ENCODE data around the gene IGSF21. TPM values are rescaled to one million over a fixed set of nuclear protein-coding genes. Genes with fewer than 3 reads are reported as not detected.
"Not testable (repeated sequence)": the region's sequence is repeated elsewhere in the genome, so short reads cannot be mapped to it uniquely, and the experiment has no call there.

The IGSF21 gene
- total RNA-seq, 1 donor from 2014 or later, result 0.81 TPM

DNA sequence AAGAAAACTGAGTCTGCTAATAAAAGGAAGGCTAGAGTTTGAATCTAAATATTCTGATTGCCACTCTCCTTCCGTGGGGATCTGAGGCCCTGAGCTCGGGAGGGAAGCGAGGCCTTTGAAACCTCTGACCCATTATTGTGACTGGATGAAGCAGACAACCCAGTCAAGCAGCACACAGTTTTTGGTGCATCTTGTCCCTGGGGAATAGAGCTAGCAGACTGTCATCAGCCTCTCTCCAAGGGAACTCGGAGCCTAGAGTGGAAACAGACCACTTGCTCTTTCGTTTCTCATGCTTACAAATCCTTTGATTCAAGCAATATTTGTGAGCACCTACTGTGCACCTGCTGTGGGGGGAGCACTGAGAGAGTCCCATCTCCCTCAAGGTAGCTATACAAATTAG lies 240.0 kb downstream of the IGSF21 start:
- DNase-seq (ENCODE audit: low spot score), result no peak
- ATAC-seq, result no peak

DNA sequence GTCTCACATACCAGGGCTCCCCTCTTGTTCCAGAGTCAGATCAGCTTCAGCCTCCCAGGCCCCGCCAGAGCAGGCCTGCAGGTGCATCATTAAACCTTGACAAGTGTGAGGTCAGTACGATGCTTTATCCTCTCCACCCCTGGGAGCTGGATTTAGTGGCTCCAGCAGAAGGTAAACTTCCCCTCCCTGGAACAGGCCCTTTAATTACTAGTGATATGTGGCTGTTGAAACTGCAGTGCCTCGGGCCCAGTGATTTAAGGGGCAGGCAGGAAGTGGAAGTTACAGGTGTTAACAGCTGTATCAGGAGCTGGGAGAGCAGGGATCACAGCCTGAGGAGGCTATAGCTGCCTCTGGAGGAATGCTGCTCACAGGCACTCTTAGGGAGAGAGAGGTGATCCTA lies 240.8 kb downstream of the IGSF21 start:
- no peak for DNase-seq (ENCODE audit: low spot score)
- ATAC-seq, result no peak

DNA sequence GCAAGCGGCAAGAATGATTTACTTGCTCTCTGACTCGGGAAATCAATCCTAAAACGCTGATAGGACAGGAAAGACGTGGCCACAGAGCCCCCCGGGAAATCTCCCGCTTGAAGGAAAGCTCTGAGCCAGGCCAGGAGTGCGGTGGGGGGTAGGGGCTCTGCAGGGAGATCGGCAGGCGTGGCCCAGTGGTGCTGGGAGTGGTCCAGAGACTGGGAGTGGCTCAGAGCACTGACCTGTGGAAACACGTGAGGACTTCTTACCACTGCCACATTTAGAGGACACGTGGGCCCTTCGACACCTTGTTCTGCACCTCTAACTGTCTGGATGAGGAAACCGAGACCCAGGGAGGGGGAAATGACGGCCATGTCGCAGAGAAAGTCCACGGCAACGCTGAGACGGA lies 243.1 kb downstream of the IGSF21 start:
- no peak for DNase-seq (ENCODE audit: low spot score)

DNA sequence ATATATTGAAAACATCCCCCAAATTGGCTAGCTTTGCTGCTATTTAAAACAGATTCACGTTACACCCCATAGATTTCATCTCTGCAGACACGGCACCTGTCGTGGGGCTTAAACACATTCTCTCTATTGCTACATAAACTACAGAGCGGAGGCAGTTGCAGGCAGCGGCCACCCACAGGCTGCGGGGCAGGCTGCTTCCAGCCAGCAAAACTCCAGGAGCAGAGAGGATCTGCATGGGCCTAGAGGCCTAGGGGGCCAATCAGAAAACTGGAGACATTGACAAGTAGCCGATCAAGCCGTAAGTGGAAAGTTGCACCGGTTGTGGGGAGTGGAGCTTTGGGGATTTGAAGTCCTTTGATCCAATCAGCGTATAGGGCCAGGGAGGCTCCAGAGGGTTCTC lies 244.1 kb downstream of the IGSF21 start:
- no peak for ATAC-seq
- DNase-seq (ENCODE audit: low spot score), result no peak

More for the DNA sequence above, 243.1 kb downstream of the IGSF21 start:
- ATAC-seq, result no peak

DNA sequence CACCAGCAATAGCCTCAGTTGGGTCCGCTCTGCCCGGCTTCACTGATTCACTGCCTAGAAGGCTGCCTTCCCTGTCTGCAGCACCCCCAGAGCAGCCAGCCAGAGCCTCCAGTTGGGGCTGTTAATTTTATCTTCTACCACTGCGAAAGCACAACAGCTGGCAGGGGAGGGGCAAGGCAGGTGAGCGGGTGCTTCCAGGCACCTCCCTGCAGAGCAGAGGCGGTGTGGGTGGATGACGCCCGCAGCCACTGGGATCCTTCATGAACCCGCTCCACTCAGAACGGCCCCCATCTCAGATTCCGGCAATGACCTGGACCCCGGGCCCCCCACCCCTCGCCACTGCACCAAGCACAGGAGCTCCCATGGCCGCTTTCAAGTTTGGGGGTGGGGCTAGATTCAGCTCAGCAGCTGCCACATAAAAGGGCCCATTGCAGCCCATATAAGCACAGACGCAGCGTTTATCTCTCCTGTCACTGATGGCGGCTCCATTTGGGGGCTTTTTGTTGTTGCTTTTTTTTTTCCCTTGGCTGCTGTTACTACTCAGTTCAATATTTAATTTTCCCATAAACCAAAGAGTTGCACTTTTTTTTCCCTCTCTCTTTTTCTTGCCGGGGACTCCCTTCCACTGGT lies 245.2 kb downstream of the IGSF21 start:
- no peak for ATAC-seq
- DNase-seq (ENCODE audit: low spot score), result no peak

DNA sequence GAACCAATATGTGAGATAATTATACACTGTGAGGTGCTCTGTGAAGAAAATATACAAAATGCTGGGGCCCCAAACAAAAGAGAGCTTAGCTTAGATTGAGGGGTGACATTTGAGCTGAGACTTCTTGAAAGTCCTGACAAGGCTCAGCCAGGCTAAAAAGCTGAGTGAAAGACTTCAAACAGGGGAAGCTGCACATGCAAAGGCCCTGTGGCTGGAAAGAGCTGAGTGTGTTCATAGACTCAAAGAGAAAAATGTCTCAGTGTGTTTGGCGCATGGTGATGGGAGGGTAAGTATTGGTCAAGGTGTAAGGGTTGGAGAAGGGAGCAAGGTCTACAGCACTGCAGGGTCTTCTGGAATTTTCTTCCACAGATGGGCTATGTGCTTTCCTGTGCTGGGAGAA lies 245.9 kb downstream of the IGSF21 start:
- no peak for ATAC-seq
- no peak for DNase-seq (ENCODE audit: low spot score)

DNA sequence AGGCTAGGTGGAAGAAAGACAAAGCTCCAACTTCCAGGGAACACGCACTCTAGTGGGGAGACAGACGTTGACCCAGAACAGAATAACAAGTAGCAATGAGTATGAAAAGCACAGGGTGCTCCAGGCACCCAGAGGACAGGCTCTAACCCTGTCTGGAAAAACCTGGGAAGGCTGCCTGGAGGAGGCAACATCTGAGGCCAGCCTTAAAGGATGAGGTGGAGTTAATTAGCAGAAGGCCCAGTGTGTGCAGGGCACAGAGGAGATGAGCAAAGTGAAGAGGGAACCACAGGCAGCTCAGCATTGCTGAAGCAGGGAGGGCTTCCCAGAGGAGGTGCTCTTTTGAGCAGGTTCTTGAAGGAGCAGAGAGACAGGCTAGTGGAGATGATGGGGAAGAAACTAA lies 246.4 kb downstream of the IGSF21 start:
- DNase-seq (ENCODE audit: low spot score) (no peak), ATAC-seq (no peak)

DNA sequence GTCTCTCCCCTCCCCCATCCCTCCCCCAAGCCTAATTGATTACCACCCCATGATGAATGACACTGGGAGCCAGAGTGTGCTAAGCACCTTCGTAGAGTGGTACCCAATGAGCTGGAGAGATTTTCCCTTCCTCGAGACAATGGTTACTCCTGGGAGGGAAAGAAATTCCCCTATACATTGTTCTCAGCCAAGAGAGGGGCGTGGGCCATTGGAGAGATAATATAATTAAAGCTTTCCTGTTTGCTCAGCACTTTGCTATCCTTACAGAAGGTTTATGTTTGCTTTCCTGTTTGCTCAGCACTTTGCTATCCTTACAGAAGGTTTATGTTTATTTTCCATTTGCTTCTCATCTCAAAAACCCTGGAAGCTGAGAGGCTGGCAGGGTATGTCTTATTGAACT lies 247.0 kb downstream of the IGSF21 start:
- ATAC-seq (no peak), DNase-seq (ENCODE audit: low spot score) (no peak)

DNA sequence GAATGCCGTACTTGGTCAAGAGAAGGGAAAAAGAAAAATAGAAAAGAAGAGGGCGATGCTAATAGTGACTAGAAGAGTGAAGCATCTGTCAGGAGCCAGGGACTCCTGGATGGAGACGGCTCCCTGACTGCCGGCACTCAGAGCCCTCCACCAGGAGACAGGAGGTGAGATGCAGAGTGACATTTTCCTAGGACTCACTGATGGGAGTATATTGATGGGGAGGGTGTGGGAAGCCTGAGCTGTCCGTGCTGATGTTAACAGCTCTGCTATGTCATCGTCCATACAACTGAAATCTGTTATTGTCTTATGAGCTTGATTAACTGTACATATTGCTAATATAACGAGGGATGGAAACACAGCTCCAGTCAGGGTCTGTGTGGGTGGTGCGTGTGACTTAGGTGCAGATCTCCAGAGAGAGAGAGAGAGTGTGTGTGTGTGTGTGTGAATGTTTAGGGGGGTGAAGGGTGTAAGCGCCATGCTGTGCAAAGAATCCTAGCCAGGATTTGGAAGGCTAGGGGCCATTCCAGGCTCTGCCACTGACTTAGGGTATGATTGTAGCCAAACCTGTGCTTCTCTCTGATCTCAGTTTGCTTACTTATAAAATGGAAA lies 250.1 kb downstream of the IGSF21 start:
- ATAC-seq (no peak), DNase-seq (ENCODE audit: low spot score) (no peak)

DNA sequence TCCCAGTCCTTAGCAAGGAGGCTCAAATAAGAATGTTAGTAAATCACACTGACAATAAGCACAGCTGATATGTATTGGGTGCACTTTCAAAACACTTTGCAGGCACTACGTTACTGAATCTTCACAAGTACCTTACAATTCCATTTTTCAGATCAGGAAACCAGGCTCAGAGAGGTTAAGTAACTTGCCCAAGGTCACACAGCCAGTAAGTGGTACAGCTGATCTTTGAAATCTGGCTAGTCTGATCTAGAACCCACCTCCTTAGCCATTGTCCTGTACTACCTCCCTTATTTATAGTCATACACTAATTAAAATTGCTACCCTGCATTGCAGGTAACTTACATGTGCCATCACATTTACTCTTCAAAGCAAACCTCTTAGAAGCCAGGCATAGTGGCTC lies 251.0 kb downstream of the IGSF21 start:
- no peak for DNase-seq (ENCODE audit: low spot score)
- no peak for ATAC-seq

DNA sequence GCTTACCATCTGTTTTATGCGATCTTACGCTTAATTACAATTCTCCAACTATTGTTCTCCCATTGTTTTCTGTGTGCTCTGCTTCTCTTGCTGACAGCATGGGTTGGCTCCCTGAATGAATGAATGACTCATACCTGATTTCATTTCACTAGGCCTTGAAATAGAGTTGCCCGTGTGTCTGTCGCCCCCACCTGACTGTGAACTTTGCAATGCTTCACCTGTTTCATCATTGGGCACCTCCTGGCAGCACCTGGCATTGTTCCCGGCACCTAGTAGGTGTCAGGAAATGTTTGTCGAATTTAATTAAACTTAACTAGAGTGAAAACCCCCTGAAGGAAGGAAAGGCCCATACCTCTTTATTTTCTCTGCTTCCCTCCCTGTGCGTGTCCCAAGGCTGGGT lies 252.7 kb downstream of the IGSF21 start:
- DNase-seq (ENCODE audit: low spot score) (no peak), ATAC-seq (no peak)

DNA sequence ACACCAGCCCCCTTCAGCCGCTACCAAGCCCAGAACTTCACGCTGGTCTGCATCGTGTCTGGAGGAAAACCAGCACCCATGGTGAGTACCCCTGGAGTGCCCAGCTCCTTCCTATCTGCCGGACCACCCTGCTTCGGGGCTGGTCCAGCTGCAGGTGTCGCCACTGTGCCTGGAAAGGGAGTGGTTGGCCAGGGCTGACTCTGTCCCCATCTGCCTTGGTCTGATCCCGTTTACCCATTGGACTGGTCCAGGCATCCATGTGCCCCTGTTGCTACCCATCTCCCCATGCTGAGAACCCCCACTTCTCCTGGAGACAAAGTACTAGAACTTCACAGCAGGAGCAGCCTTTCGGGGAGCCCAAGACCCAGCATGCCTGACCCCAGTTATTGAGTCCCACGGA lies 254.6 kb downstream of the IGSF21 start:
- DNase-seq (ENCODE audit: low spot score) (no peak), ATAC-seq (no peak)

DNA sequence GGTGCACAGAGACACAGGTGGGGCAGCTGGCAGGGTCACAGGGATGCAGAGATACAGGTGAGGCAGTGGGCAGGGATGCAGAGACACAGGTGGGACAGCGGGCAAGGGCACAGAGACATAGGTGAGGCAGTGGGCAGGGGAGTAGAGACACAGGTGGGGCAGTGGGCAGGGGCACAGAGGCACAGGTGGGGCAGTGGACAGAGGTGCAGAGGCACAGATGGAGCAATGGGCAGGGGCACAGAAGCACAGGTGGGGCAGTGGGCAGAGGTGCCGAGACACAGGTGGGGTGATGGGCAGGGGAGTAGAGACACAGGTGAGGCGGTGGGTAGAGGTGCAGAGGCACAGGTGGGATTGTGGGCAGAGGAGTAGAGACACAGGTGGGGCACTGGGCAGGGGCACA lies 255.8 kb downstream of the IGSF21 start:
- DNase-seq (ENCODE audit: low spot score), result no peak
- ATAC-seq, result no peak

DNA sequence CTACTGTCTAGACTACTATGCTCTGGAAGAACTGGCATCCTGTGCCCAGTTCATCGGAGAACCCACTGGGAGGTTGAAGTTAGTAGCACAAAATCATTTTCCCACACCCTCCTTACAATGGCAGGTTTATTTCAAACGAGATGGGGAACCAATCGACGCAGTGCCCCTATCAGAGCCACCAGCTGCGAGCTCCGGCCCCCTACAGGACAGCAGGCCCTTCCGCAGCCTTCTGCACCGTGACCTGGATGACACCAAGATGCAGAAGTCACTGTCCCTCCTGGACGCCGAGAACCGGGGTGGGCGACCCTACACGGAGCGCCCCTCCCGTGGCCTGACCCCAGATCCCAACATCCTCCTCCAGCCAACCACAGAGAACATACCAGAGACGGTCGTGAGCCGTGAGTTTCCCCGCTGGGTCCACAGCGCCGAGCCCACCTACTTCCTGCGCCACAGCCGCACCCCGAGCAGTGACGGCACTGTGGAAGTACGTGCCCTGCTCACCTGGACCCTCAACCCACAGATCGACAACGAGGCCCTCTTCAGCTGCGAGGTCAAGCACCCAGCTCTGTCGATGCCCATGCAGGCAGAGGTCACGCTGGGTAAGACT lies 257.6 kb downstream of the IGSF21 start:
- DNase-seq (ENCODE audit: low spot score) (no peak), ATAC-seq (no peak)

DNA sequence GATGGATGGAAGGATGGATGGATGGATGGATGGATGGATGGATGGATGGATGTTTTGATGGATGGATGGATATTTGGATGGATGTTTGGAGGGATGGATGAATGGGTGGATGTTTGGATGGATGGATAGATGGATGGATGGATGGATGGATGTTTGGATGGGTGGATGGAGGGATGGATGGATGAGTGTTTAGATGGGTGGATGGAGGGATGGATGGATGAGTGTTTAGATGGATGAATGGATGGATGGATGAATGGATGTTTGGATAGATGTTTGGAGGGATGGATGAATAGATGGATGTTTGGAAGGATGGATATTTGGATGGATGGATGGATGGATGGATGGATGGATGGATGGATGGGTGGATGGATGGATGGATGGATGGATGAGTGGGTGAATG lies 264.9 kb downstream of the IGSF21 start:
- DNase-seq (ENCODE audit: low spot score); ATAC-seq: not testable (repeated sequence)

DNA sequence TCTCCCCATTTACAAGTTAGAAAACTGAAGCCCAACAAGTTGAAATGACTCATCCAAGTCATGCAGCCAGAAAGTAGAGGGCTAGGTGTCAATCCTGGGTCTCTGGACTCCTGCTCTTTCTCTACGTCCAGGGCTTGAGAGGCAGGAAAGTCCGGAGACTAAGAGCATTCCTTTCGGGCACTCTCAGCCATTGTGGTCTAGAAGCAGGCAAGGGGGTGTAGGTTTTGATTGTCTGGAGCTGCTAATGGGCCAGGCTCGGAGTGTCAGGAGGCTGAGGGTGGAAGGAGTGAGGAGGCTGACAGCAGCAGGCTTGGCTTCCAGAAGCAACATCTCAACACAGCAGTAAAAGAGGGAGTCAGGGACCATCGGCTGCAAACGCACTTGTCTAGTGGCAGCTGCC lies 265.6 kb downstream of the IGSF21 start:
- no peak for DNase-seq (ENCODE audit: low spot score)

DNA sequence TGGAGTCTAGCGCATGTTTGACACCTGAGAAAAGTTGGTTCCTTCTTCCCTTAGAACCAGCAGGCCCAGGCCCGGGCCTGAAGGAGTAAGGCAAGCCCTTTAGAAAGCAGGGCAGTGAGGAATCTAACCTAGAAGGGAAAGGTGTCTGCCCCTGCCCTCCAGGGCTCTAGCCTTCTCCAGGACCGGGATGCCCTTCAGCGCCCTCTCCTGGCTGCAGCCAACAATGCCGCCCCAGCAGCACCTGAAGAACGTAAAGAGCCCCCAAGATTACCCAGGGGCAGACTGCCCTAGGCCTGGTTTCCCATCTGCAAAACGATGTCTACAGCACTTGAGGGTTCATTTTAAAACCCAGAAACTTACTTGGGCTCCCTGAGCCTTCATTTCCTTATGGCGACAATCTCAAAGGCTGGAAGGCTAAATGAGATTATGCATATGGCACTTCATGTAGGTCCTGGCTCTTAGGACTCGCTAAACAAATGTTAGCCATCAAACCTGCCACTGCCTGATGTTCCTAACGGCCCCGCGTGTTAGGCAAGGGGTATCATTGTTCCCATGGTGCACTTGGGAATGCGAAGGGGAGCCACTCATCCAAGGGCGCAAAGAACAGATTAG lies 266.4 kb downstream of the IGSF21 start:
- ATAC-seq, result no peak

More for the DNA sequence above, 265.6 kb downstream of the IGSF21 start:
- ATAC-seq, result no peak

DNA sequence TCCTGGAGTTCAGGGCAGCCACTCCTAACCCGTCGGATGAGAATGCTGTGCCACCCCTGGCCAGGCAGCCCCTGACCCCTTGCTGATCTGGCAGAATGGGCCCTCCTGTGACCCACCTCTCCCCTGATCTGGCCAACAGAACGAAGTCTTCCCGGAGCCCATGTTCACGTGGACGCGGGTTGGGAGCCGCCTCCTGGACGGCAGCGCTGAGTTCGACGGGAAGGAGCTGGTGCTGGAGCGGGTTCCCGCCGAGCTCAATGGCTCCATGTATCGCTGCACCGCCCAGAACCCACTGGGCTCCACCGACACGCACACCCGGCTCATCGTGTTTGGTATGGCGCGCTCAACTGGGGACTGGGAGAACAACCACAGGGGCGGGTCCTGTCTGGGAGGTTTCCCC lies 269.1 kb downstream of the IGSF21 start:
- ATAC-seq (no peak), DNase-seq (ENCODE audit: low spot score) (no peak)

More for the DNA sequence above, 266.4 kb downstream of the IGSF21 start:
- DNase-seq (ENCODE audit: low spot score), result no peak

DNA sequence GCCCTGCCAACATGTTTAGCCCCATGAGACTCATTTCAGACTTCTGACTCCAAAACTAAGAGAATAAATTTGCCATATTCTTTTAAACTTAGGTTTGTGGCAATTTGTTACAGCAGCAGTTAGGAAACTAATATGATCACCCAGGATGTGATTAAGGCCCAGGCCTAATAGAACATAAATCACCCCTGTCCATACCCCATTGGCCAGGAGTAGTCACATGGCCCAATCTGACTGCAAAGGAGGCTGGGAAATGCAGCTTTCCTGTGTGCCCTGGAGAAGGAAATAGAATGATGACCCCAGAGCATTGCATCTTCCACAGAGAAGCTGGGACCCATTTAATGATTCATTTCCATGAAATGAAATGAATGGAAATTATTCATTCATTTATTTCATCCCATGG lies 272.7 kb downstream of the IGSF21 start:
- ATAC-seq, result no peak
- no peak for DNase-seq (ENCODE audit: low spot score)

DNA sequence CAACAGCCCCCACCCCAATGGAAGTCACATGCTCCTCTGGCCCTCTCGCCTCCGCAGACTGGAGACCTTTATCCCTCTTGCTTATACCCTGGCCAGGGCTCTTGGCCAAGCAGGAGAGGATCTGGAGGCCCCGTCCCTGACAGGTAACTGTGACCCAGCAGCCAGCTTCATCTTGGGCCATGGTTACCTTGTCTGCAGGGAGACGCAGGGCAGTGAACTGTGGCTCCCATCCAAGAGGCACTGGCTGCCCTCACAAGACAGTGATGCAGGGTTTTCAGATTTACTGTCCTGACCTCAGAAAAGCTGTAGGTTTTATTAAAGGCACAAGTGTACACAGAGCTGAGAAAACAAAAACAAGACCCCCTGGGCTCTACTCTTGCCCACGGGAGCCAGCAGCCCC lies 276.5 kb downstream of the IGSF21 start:
- ATAC-seq, result no peak
- no peak for DNase-seq (ENCODE audit: low spot score)

DNA sequence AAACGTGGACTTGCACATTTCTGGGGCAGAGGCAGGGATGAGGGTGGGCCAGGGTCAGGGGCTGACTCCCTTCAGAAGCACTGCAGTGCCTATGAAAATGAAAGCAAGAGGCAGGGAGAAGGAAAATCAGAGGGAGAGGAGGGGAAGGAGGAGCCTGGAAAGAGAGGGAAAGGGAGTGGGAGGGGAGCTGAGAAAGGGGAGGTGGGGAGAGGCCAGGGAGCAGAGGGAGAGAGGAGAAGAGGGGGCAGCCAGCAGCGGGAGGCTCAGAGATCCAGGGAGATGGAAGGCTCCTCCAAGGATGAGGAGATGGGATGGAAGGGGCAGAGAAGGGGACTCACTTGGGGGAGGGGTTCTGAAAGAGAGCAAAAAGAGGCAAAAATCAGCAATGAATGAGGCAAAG lies 276.9 kb downstream of the IGSF21 start:
- no peak for ATAC-seq
- no peak for DNase-seq (ENCODE audit: low spot score)

DNA sequence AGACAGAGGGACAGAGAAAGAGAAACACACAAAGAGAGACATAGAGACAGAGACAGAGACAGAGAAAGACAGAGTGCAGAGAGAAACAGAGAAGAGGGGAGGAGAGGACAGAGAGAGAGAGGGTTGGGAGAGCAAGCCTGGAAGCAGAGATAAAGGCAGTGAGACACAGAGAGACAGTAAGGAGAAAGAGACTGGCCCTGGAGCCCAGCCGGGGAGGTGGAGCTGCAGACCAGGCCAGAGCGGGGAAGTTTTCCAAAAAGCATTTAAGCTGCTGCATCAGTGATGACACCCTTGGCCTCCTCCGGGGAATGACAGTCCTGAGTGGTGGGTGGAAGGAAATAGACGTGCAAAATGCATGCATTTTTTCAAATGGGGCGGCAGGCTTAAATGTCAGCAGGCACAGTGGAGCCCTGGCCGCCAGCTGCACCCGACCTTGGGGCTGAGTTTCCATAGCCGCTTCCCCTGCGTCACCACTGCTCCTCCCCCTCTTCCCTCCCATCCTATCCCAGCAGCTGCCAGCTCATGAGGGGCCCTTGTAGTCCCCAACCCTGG lies 277.7 kb downstream of the IGSF21 start:
- no peak for DNase-seq (ENCODE audit: low spot score)
- ATAC-seq, result peak; percentile 36

All from left lobe of liver (tissue), 2 donors.